Peyer's patch (tissue), 4 donors: ENCODE data around the gene ASCL2.

Source experiments
- POLR2A ChIP-seq, 2 donors: fragments of 450-650 bp; IDR thresholded peaks; one replicate each; pipeline ENCODE4 v1.5.1; 2017; ENCODE audit warnings: antibody characterized with exemption in 2 of 2, mild to moderate bottlenecking in 2 of 2, moderate library complexity in 2 of 2
- TF ChIP-seq, protein P1 (sequence below), 6 experiments: fragments of 450-650 bp in 4 of 6; fragments of 200-600 bp in 2 of 6; sonication (generic) in 1 of 6; IDR thresholded peaks; one replicate each; pipeline ENCODE4 v1.5.1; 2017 to 2019; ENCODE audit warnings: antibody characterized with exemption in 6 of 6, mild to moderate bottlenecking in 3 of 6, moderate library complexity in 1 of 6

DNA sequence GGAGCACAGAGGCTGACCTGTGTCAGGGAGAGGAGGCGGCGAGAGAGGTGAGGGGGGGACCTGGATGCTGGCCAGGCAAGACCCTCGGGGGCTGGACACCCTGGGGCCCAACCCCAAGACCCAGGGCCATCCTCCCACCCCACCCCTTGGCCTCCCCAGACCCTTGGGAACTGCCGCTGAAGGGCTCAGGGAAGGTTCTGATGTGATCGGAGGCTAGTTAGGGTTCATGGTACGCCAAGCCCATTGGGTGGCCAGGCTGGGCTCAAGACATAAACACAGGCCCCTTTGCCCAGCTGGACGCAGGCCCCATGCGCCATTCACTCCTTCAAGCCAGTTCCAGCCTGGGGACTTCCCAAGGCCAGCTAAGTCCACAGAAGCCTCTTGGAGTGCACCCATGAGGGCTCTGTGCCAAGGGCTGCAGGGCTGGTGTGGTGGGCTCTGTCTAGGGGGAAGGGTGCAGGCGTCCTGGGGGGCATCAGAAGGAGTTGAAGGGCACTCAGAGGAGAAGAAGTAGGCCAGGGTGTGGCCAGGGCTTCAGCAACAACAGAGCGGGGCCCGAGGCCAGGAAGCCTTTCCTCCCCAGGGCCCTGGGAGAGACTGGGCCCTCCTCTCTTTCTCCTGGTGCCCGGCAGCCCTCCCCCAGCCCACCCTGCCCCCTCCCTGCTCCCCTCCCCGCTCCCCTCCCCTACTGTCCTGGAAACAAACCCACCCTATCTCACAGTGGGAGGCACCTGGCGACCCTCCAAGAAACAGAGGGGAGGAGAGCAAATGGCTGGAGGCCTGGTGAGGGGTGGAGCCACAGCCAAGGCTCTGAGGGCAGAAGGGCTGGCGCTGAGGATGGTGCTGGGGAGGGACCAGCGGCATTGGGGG, 44.4 kb upstream of the ASCL2 start:
- TF ChIP-seq, protein P1, sequence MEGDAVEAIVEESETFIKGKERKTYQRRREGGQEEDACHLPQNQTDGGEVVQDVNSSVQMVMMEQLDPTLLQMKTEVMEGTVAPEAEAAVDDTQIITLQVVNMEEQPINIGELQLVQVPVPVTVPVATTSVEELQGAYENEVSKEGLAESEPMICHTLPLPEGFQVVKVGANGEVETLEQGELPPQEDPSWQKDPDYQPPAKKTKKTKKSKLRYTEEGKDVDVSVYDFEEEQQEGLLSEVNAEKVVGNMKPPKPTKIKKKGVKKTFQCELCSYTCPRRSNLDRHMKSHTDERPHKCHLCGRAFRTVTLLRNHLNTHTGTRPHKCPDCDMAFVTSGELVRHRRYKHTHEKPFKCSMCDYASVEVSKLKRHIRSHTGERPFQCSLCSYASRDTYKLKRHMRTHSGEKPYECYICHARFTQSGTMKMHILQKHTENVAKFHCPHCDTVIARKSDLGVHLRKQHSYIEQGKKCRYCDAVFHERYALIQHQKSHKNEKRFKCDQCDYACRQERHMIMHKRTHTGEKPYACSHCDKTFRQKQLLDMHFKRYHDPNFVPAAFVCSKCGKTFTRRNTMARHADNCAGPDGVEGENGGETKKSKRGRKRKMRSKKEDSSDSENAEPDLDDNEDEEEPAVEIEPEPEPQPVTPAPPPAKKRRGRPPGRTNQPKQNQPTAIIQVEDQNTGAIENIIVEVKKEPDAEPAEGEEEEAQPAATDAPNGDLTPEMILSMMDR (IDR thresholded peaks at IDR 0.05) = no peak
- no peak for TF ChIP-seq POLR2A (IDR thresholded peaks at IDR 0.05)
